H1 (cell line): ENCODE results near the gene LOXHD1. TPM values are rescaled to one million over a fixed set of nuclear protein-coding genes. Genes with fewer than 3 reads are reported as not detected.

Experiments
- CTCF ChIA-PET: fragments of 300-600 bp; sonication (Branson Sonifier 250); formaldehyde crosslinking; loops from one replicate; lab custom pipeline; 2021; ENCODE audit not compliant: partially characterized antibody; lab: Charles Lee
- POLR2A ChIA-PET: fragments of 300-600 bp; sonication (Branson Sonifier 250); formaldehyde crosslinking; loops from one replicate; lab custom pipeline; 2021; ENCODE audit warnings: inconsistent platforms; ENCODE audit not compliant: partially characterized antibody; lab: Charles Lee
- DNase-seq, 2 experiments: peaks; one replicate each; pipeline versions ENCODE4 v3.0.0 to v3.0.0-alpha.2; 2010 to 2022; ENCODE audit warnings: low spot score in 2 of 2, low read depth in 1 of 2, mixed read lengths in 1 of 2
- FAIRE-seq: peaks from 2 replicates; lab custom pipeline; 2011; peaks lifted over from hg19 to GRCh38; lab: Jason Lieb, UNC
- H2AFZ ChIP-seq: 2 replicates; pipeline ENCODE4 v1.8.1; 2012; ENCODE audit warnings: low read length, inconsistent platforms
- H2AK5ac ChIP-seq: 2 replicates; pipeline ENCODE4 v1.6.1; 2013; ENCODE audit warnings: low read depth, low read length
- H2BK120ac ChIP-seq: replicated peaks from 2 replicates; pipeline ENCODE3; 2013; ENCODE audit warnings: low read depth, low read length, inconsistent platforms
- H2BK12ac ChIP-seq: 2 replicates; pipeline ENCODE4 v1.6.1; 2013; ENCODE audit warnings: low read depth, low read length
- H2BK15ac ChIP-seq: 2 replicates; pipeline ENCODE4 v1.6.1; 2013; ENCODE audit warnings: low read length
- H2BK20ac ChIP-seq: 2 replicates; pipeline ENCODE4 v1.6.1; 2013; ENCODE audit warnings: low read length
- H2BK5ac ChIP-seq: 2 replicates; pipeline ENCODE4 v1.6.1; 2013; ENCODE audit warnings: low read depth, low read length
- H3K14ac ChIP-seq: 2 replicates; pipeline ENCODE4 v1.6.1; 2013; ENCODE audit warnings: inconsistent platforms; ENCODE audit not compliant: insufficient read length
- H3K18ac ChIP-seq: 2 replicates; pipeline ENCODE4 v1.6.1; 2013; ENCODE audit warnings: low read length; ENCODE audit errors: extremely low read depth
- H3K23ac ChIP-seq: 2 replicates; pipeline ENCODE4 v1.6.1; 2013; ENCODE audit warnings: inconsistent platforms; ENCODE audit not compliant: insufficient read length
- H3K23me2 ChIP-seq: 2 replicates; pipeline ENCODE4 v1.6.1; 2013; ENCODE audit warnings: low read depth, low read length
- H3K27ac ChIP-seq: 2 replicates; pipeline ENCODE4 v1.6.1; 2011; ENCODE audit warnings: low read depth, low read length, inconsistent platforms
- H3K27me3 ChIP-seq, 4 experiments: replicated peaks in 1 of 4; 1 replicate in 1 of 4; 2 replicates in 3 of 4; pipeline versions ENCODE4 v1.6.1 to v1.8.1; 2011 to 2013; ENCODE audit warnings: low read length in 3 of 4, mild to moderate bottlenecking in 3 of 4, inconsistent platforms in 2 of 4, mixed read lengths in 2 of 4, moderate library complexity in 1 of 4; ENCODE audit not compliant: control insufficient read depth in 3 of 4, insufficient read depth in 3 of 4; ENCODE audit errors: extremely low read depth in 1 of 4
- H3K36me3 ChIP-seq, 4 experiments: 2 replicates each; pipeline versions ENCODE4 v1.6.1 to v1.8.1; 2011 to 2013; ENCODE audit warnings: mild to moderate bottlenecking in 4 of 4, low read length in 3 of 4, moderate library complexity in 2 of 4, control low read depth in 1 of 4, inconsistent platforms in 1 of 4; ENCODE audit not compliant: insufficient read depth in 4 of 4, control insufficient read depth in 2 of 4
- H3K4ac ChIP-seq: replicated peaks from 2 replicates; pipeline ENCODE3; 2013; ENCODE audit warnings: low read length, low read depth, mixed read lengths, inconsistent platforms; ENCODE audit not compliant: insufficient read length
- H3K4me1 ChIP-seq, 4 experiments: replicated peaks in 1 of 4; 1 replicate in 1 of 4; 2 replicates in 3 of 4; pipeline versions ENCODE4 v1.6.1 to v1.8.1; 2011 to 2013; ENCODE audit warnings: low read length in 3 of 4, inconsistent platforms in 2 of 4, mixed read lengths in 1 of 4; ENCODE audit not compliant: insufficient read depth in 4 of 4, control insufficient read depth in 3 of 4
- H3K4me2 ChIP-seq, 2 experiments: 2 replicates each; pipeline versions ENCODE4 v1.6.1 to v1.8.1; 2011 to 2013; ENCODE audit warnings: low read depth in 2 of 2, low read length in 2 of 2, control low read depth in 1 of 2, inconsistent platforms in 1 of 2, mild to moderate bottlenecking in 1 of 2; ENCODE audit not compliant: insufficient read depth in 1 of 2
- H3K4me3 ChIP-seq, 4 experiments: fragments of 200-600, 300-600 bp in 1 of 4; sonication (generic), shearing (Covaris generic), sonication (Bioruptor Twin) in 1 of 4; 2 replicates each; pipeline versions ENCODE4 v1.5.1 to v1.8.1; 2011 to 2016; ENCODE audit warnings: low read length in 4 of 4, low read depth in 3 of 4, control low read depth in 2 of 4, inconsistent platforms in 2 of 4, mild to moderate bottlenecking in 2 of 4, mixed read lengths in 1 of 4, moderate library complexity in 1 of 4; ENCODE audit not compliant: insufficient read depth in 2 of 4; ENCODE audit errors: extremely low read depth in 1 of 4
- H3K56ac ChIP-seq: replicated peaks from 2 replicates; pipeline ENCODE3; 2013; ENCODE audit warnings: low read depth, mild to moderate bottlenecking, mixed read lengths, low read length, inconsistent platforms; ENCODE audit not compliant: insufficient read length
- H3K79me1 ChIP-seq: 2 replicates; pipeline ENCODE4 v1.6.1; 2013; ENCODE audit warnings: low read depth, low read length, control low read depth
- H3K79me2 ChIP-seq, 2 experiments: 2 replicates each; pipeline versions ENCODE4 v1.6.1 to v1.8.1; 2012 to 2013; ENCODE audit warnings: low read length in 2 of 2, mild to moderate bottlenecking in 2 of 2, inconsistent platforms in 1 of 2; ENCODE audit not compliant: insufficient read depth in 2 of 2, control insufficient read depth in 1 of 2
- H3K9ac ChIP-seq, 4 experiments: replicated peaks in 1 of 4; 1 replicate in 1 of 4; 2 replicates in 3 of 4; pipeline versions ENCODE4 v1.6.1 to v1.8.1; 2011 to 2013; ENCODE audit warnings: low read depth in 3 of 4, low read length in 3 of 4, control low read depth in 2 of 4, mild to moderate bottlenecking in 2 of 4, moderate library complexity in 2 of 4, inconsistent platforms in 1 of 4; ENCODE audit errors: extremely low read depth in 1 of 4
- H3K9me3 ChIP-seq, 2 experiments: 2 replicates each; pipeline versions ENCODE4 v1.6.1 to v1.8.1; 2012 to 2013; ENCODE audit warnings: mild to moderate bottlenecking in 2 of 2, moderate library complexity in 2 of 2, control low read depth in 1 of 2, inconsistent platforms in 1 of 2, low read depth in 1 of 2, low read length in 1 of 2, mixed read lengths in 1 of 2; ENCODE audit not compliant: insufficient read depth in 2 of 2
- H4K20me1 ChIP-seq, 2 experiments: replicated peaks in 1 of 2; 2 replicates each; pipeline versions ENCODE3 to v1.8.1; 2011 to 2013; ENCODE audit warnings: inconsistent platforms in 2 of 2, low read length in 2 of 2, mild to moderate bottlenecking in 1 of 2; ENCODE audit not compliant: insufficient read depth in 2 of 2, control insufficient read depth in 1 of 2
- H4K5ac ChIP-seq: 2 replicates; pipeline ENCODE4 v1.6.1; 2013; ENCODE audit warnings: low read length, low read depth, mixed read lengths, inconsistent platforms; ENCODE audit not compliant: insufficient read length
- H4K8ac ChIP-seq: 2 replicates; pipeline ENCODE4 v1.8.0; 2013; ENCODE audit warnings: mild to moderate bottlenecking, moderate library complexity, low read length, inconsistent platforms; ENCODE audit not compliant: insufficient read depth; ENCODE audit errors: extremely low read depth
- H4K91ac ChIP-seq: replicated peaks from 2 replicates; pipeline ENCODE3; 2013; ENCODE audit warnings: low read length, mixed read lengths, inconsistent platforms; ENCODE audit not compliant: insufficient read length
- CREB1 ChIP-seq: IDR thresholded peaks from 2 replicates; pipeline ENCODE4 v1.6.1; 2012; ENCODE audit warnings: inconsistent platforms
- RNF2 ChIP-seq: fragments of 200-900, 300-1000 bp; sonication (generic); IDR thresholded peaks from 2 replicates; pipeline ENCODE4 v1.7.1; 2016; ENCODE audit warnings: borderline replicate concordance, low read depth, mild to moderate bottlenecking, antibody characterized with exemption, low read length; ENCODE audit not compliant: poor library complexity, severe bottlenecking; ENCODE audit errors: missing control alignments
- WGBS, 2 experiments: shearing (Covaris generic) in 1 of 2; methylation state at CpG; one replicate each; pipeline versions ENCODE4 v1.1.6 to v1.1.7; 2013 to 2015; ENCODE audit warnings: low lambda C conversion rate in 2 of 2, mixed read lengths in 2 of 2, inconsistent platforms in 1 of 2, low coverage in 1 of 2, missing lambda C conversion rate in 1 of 2; ENCODE audit not compliant: insufficient replicate concordance in 2 of 2, insufficient coverage in 1 of 2, insufficient read length in 1 of 2; ENCODE audit errors: extremely low coverage in 1 of 2, missing lambda C conversion rate in 1 of 2; 5-methylcytosine and 5-hydroxymethylcytosine counted together
- long read RNA-seq, 2 experiments: library from RNA in 1 of 2; library from capped mRNA in 1 of 2; stranded (forward); transcript quantifications; one replicate each; pipeline ENCODE4 v2.0.0, GENCODE V29; 2021; ENCODE audit warnings: inconsistent platforms in 1 of 2
- polyA minus RNA-seq, 3 experiments: library from RNA; depleted of rRNA, polyadenylated mRNA; stranded (reverse); fragments of >200 nt; gene quantifications; 1 replicate in 2 of 3; 2 replicates in 1 of 3; pipeline ENCODE4 v1.2.3, GENCODE V29; 2011
- polyA plus RNA-seq, 7 experiments: library from polyadenylated mRNA; depleted of rRNA in 3 of 7; stranded (reverse) in 5 of 7; unstranded in 2 of 7; fragments of >200 nt in 5 of 7; fragments of 200-250 nt in 2 of 7; gene quantifications; 1 replicate in 5 of 7; 2 replicates in 1 of 7; 4 replicates in 1 of 7; pipeline versions ENCODE4 v1.2.1 to v1.2.3, GENCODE V29; 2011 to 2013; ENCODE audit warnings: missing spikeins in 2 of 7, mixed read lengths in 2 of 7
- total RNA-seq: library from RNA; stranded (reverse); fragmentation: NEBNext Ultra II Directional; extraction: Animal tissue kit (Norgen Biotek cat#: 25700); gene quantifications from 2 replicates; pipeline ENCODE4 v1.2.1, GENCODE V29; 2021

The LOXHD1 gene, protein sequence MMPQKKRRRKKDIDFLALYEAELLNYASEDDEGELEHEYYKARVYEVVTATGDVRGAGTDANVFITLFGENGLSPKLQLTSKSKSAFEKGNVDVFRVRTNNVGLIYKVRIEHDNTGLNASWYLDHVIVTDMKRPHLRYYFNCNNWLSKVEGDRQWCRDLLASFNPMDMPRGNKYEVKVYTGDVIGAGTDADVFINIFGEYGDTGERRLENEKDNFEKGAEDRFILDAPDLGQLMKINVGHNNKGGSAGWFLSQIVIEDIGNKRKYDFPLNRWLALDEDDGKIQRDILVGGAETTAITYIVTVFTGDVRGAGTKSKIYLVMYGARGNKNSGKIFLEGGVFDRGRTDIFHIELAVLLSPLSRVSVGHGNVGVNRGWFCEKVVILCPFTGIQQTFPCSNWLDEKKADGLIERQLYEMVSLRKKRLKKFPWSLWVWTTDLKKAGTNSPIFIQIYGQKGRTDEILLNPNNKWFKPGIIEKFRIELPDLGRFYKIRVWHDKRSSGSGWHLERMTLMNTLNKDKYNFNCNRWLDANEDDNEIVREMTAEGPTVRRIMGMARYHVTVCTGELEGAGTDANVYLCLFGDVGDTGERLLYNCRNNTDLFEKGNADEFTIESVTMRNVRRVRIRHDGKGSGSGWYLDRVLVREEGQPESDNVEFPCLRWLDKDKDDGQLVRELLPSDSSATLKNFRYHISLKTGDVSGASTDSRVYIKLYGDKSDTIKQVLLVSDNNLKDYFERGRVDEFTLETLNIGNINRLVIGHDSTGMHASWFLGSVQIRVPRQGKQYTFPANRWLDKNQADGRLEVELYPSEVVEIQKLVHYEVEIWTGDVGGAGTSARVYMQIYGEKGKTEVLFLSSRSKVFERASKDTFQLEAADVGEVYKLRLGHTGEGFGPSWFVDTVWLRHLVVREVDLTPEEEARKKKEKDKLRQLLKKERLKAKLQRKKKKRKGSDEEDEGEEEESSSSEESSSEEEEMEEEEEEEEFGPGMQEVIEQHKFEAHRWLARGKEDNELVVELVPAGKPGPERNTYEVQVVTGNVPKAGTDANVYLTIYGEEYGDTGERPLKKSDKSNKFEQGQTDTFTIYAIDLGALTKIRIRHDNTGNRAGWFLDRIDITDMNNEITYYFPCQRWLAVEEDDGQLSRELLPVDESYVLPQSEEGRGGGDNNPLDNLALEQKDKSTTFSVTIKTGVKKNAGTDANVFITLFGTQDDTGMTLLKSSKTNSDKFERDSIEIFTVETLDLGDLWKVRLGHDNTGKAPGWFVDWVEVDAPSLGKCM (N-terminal part only)
- total RNA-seq: not detected in 2 replicates
- polyA plus RNA-seq (2011; rRNA removed): 0.02 and 0.03 TPM in 2 replicates
- 0.14 TPM for polyA plus RNA-seq (2011; cell fraction: cytosol; rRNA removed)
- polyA plus RNA-seq (2011; cell fraction: nucleus; rRNA removed): 0.14 TPM
- polyA plus RNA-seq (2012, experiment 1 of 2): 0.08 to 0.09 TPM in 2 of 4 replicates, not detected in the others
- not detected for polyA plus RNA-seq (2012, experiment 2 of 2)
- 0.04 TPM for polyA plus RNA-seq (2013, experiment 1 of 2)
- polyA plus RNA-seq (2013, experiment 2 of 2): 0.06 TPM
- polyA minus RNA-seq (2011; rRNA and poly(A)+ RNA removed): 0.06 and 0.15 TPM in 2 replicates
- 0.15 TPM for polyA minus RNA-seq (2011; cell fraction: cytosol; rRNA and poly(A)+ RNA removed)
- 0.20 TPM for polyA minus RNA-seq (2011; cell fraction: nucleus; rRNA and poly(A)+ RNA removed)
- long read RNA-seq, experiment 1: 0 reads
- long read RNA-seq, experiment 2: 0 reads

DNA sequence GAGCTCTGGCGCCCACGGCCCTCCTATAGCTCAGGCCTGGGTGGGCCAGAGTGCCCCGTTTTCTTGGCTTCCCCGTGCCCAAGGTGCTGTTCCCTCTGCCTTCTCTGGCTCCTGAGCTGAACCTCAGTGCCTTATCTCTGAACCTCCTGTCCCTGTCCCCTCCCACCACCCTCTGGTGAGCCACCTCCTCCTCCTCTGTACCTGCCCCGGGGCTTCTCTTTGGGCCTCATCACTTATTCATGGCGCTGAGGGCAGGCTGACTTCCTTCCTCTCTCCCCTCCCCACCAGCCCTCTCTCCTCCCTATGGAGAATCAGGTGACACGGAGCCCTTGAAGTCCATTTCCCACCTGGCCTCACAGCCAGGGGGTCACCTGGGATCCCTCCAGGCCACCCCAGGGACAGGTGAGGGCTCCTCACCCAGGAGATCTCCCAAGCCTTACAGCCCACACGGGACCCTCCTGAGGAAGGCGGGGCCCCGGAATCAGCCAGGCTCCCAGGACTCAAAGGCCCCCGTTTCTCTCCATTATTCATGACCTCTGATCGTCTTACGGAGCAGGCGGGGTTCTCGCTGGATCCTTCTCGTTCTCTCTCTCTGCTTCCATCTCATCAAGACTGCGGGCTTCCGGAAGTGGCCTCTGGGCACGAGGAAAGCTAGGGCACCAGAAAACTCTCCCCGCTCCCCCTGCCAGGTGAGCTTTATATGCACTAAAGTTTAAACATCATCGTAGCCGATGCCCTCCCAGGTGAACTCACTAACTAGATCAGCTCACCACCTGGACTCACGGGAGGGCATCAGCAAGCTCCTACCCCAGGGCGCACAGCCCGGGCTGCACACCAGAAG is at the start of gene LOXHD1:
Gene LOXHD1, minus strand, starts transcription at position 106 of the 841 bp plus-strand sequence. CDS start 187 bp downstream, outside the sequence.
- POLR2A ChIA-PET: interaction anchor here (0.8 to 1.9 kb wide), 7 partner anchors 9 to 377 kb away, joined by 3 to 4 read pairs (median 3); partner anchors contain the start of genes KATNAL2 and PIAS2
- TF ChIP-seq CREB1 (no peak), RNF2 (no peak)

More for the DNA sequence above, at the start of gene LOXHD1:
- Histone ChIP-seq H2BK12ac (0 out of 2 replicates have a peak within 1 kb of the TSS, but pooled peaks have one; percentile 63), H3K18ac (peak within 1 kb of the TSS; percentile 60; the same call in 1 of the 2 replicates), H3K56ac (no peak within 1 kb of the TSS), H2AK5ac (no peak within 1 kb of the TSS), H3K79me1 (no peaks in the 10 kb centered on the region), H4K8ac (peak within 1 kb of the TSS; percentile 92), H3K36me3 (no peaks in the 10 kb centered on the region), H3K4me3 (no peak within 1 kb of the TSS), H2AFZ (peak within 1 kb of the TSS; percentile 98), H3K4ac (peak within 1 kb of the TSS; percentile 63), H2BK20ac (0 out of 2 replicates have a peak within 1 kb of the TSS, but pooled peaks have one; percentile 75), H2BK15ac (peak within 1 kb of the TSS; percentile 40; the same call in 1 of the 2 replicates), H3K14ac (no peak within 1 kb of the TSS), H3K27ac (no peak within 1 kb of the TSS), H4K91ac (peak within 1 kb of the TSS; percentile 34), H4K20me1 (no peaks in the 10 kb centered on the region), H3K79me2 (no peaks in the 10 kb centered on the region), H3K27me3 (no peaks in the 10 kb centered on the region), H4K5ac (peak within 1 kb of the TSS; percentile 39), H3K23me2 (no peaks in the 10 kb centered on the region), H3K4me2 (no peak within 1 kb of the TSS), H3K23ac (no peak within 1 kb of the TSS), H2BK5ac (0 out of 2 replicates have a peak within 1 kb of the TSS, but pooled peaks have one; percentile 44), H3K4me1 (peaks cover 0 to 9% (median 1%) of the 10 kb centered on the region in 4 experiments; a peak in 1 of 7 replicates), H3K9me3 (no peaks in the 10 kb centered on the region), H2BK120ac (no peak within 1 kb of the TSS), H3K9ac (no peak within 1 kb of the TSS)
- 87% methylated on average over 25 of the region's 25 CpGs; no CpG with 5 or more reads in 1 of the 2 experiments for WGBS, 2 experiments
- DNase-seq (no peak), FAIRE-seq (no peak)
- CTCF ChIA-PET: interaction anchor here (0.5 to 10.1 kb wide), 100 partner anchors 8 to 545 kb away, joined by 3 to 148 read pairs (median 4); partner anchors contain the start of genes ELOA2, KATNAL2 and PIAS2
